ENCODE data around the gene SUOX.

GRCh38 chr12:56020423-56021184 is 23.5 kb downstream of the SUOX start, which contains the start of gene IKZF4:
- TF ChIP-seq CTCF (IDR thresholded peaks at IDR 0.05; ENCODE audit: borderline replicate concordance, extremely low read depth, low read length, poor library complexity, severe bottlenecking) (no peak), EZH2 (IDR thresholded peaks at IDR 0.05; ENCODE audit: borderline replicate concordance, low read depth, low read length, severe bottlenecking) (no peak)

All from DND-41 (cell line).